Immature natural killer cell (primary cell): Measurements from ENCODE around the gene GARIN5A. TPM values are rescaled to one million over a fixed set of nuclear protein-coding genes. Genes with fewer than 3 reads are reported as not detected.

Experiments used
- DNase-seq, 3 donors: peaks; one replicate each; pipeline ENCODE4 v3.0.0; 2022; ENCODE audit warnings: mixed read lengths in 1 of 3
- H3K27ac Mint-ChIP-seq, 6 donors: one replicate each; pipeline ENCODE4 v1.8.0; 2020; ENCODE audit warnings: mixed read lengths in 6 of 6, mild to moderate bottlenecking in 5 of 6, inconsistent platforms in 4 of 6, moderate library complexity in 3 of 6
- H3K27me3 Mint-ChIP-seq, 3 donors: one replicate each; pipeline ENCODE4 v1.8.0; 2020 to 2021; ENCODE audit warnings: low read depth in 3 of 3, mild to moderate bottlenecking in 3 of 3, mixed read lengths in 3 of 3, moderate library complexity in 3 of 3, inconsistent platforms in 1 of 3
- H3K36me3 Mint-ChIP-seq, 3 donors: one replicate each; pipeline ENCODE4 v1.8.0; 2020; ENCODE audit warnings: mixed read lengths in 3 of 3, inconsistent platforms in 2 of 3, mild to moderate bottlenecking in 2 of 3
- H3K4me1 Mint-ChIP-seq, 2 donors: one replicate each; pipeline ENCODE4 v1.8.0; 2020; ENCODE audit warnings: inconsistent platforms in 2 of 2, mild to moderate bottlenecking in 2 of 2, mixed read lengths in 2 of 2, moderate library complexity in 1 of 2
- H3K4me3 Mint-ChIP-seq, 5 donors: one replicate each; pipeline ENCODE4 v1.8.0; 2020; ENCODE audit warnings: mild to moderate bottlenecking in 5 of 5, mixed read lengths in 5 of 5, inconsistent platforms in 3 of 5, moderate library complexity in 3 of 5
- H3K9me3 Mint-ChIP-seq, 6 donors: one replicate each; pipeline ENCODE4 v1.8.0; 2020; ENCODE audit warnings: mild to moderate bottlenecking in 6 of 6, mixed read lengths in 6 of 6, inconsistent platforms in 4 of 6, moderate library complexity in 3 of 6
- polyA plus RNA-seq, 3 donors: library from polyadenylated mRNA; unstranded; fragments of 300-500 nt; fragmentation: Illumina TruSeq; gene quantifications; one replicate each; pipeline ENCODE4 v1.2.3, GENCODE V29; 2021

The GARIN5A gene
- polyA plus RNA-seq, 3 donors from 2014 or later = 0.39 to 1.3 (median 0.68) TPM

- no peak for DNase-seq
- H3K4me3 Mint-ChIP-seq = no peak overlapping the region
- peaks cover 13 to 14% of the 10 kb centered on the region in 2 donors for H3K4me1 Mint-ChIP-seq
- H3K27ac Mint-ChIP-seq = no peak overlapping the region
- no peaks in the 10 kb centered on the region for H3K9me3 Mint-ChIP-seq
- H3K36me3 Mint-ChIP-seq = peaks cover 0 to 11% (median 8%) of the 10 kb centered on the region in 3 donors
- peaks cover 3 to 10% (median 6%) of the 10 kb centered on the region in 3 donors for H3K27me3 Mint-ChIP-seq
Measured at GRCh38 chr19:50489461-50490011, 12.9 kb upstream of the GARIN5A start.

GRCh38 chr19:50488389-50489194, 11.9 kb upstream of the GARIN5A start:
- H3K27ac Mint-ChIP-seq = no peak overlapping the region
- peaks cover 3 to 10% (median 5%) of the 10 kb centered on the region in 3 donors for H3K27me3 Mint-ChIP-seq
- no peaks in the 10 kb centered on the region for H3K9me3 Mint-ChIP-seq
- peaks cover 0 to 11% (median 8%) of the 10 kb centered on the region in 3 donors for H3K36me3 Mint-ChIP-seq
- H3K4me3 Mint-ChIP-seq = no peak overlapping the region
- DNase-seq = no peak
- peaks cover 13 to 14% of the 10 kb centered on the region in 2 donors for H3K4me1 Mint-ChIP-seq

GRCh38 chr19:50486823-50487515, 10.3 kb upstream of the GARIN5A start:
- Mint-ChIP-seq H3K27ac (no peak overlapping the region), H3K9me3 (no peaks in the 10 kb centered on the region)

GRCh38 chr19:50485284-50485955, 8.8 kb upstream of the GARIN5A start:
- Mint-ChIP-seq H3K4me1 (peaks cover under 1 to 1% of the 10 kb centered on the region in 2 donors), H3K9me3 (no peaks in the 10 kb centered on the region), H3K27me3 (peaks cover 4 to 5% (median 4%) of the 10 kb centered on the region in 3 donors), H3K4me3 (no peak overlapping the region), H3K27ac (peak overlapping the region in 1 of 6 donors; percentile 55), H3K36me3 (peaks cover 6 to 16% (median 8%) of the 10 kb centered on the region in 3 donors)
- DNase-seq = no peak

More at GRCh38 chr19:50486823-50487515, 10.3 kb upstream of the GARIN5A start:
- H3K4me3 Mint-ChIP-seq = no peak overlapping the region
- DNase-seq = peak; percentile 34 to 37 (median 37)
- peaks cover 9 to 12% of the 10 kb centered on the region in 2 donors for H3K4me1 Mint-ChIP-seq
- H3K27me3 Mint-ChIP-seq = peaks cover 3 to 7% (median 4%) of the 10 kb centered on the region in 3 donors
- H3K36me3 Mint-ChIP-seq = peaks cover 6 to 16% (median 13%) of the 10 kb centered on the region in 3 donors

- Mint-ChIP-seq H3K27me3 (peaks cover 1 to 4% (median 3%) of the 10 kb centered on the region in 3 donors), H3K4me1 (peaks cover 8 to 9% of the 10 kb centered on the region in 2 donors), H3K27ac (no peak overlapping the region), H3K36me3 (peaks cover 6 to 10% (median 7%) of the 10 kb centered on the region in 3 donors), H3K4me3 (no peak overlapping the region), H3K9me3 (no peaks in the 10 kb centered on the region)
- no peak for DNase-seq
Measured at GRCh38 chr19:50482916-50483315, 6.3 kb upstream of the GARIN5A start.

GRCh38 chr19:50482271-50482855, 5.7 kb upstream of the GARIN5A start:
- no peaks in the 10 kb centered on the region for H3K9me3 Mint-ChIP-seq
- DNase-seq = no peak
- H3K4me3 Mint-ChIP-seq = no peak overlapping the region
- H3K36me3 Mint-ChIP-seq = peaks cover 6 to 10% (median 10%) of the 10 kb centered on the region in 3 donors
- peaks cover 3 to 4% (median 3%) of the 10 kb centered on the region in 3 donors for H3K27me3 Mint-ChIP-seq
- peaks cover 13 to 15% of the 10 kb centered on the region in 2 donors for H3K4me1 Mint-ChIP-seq
- H3K27ac Mint-ChIP-seq = no peak overlapping the region

- Mint-ChIP-seq H3K36me3 (peaks cover 6 to 12% (median 10%) of the 10 kb centered on the region in 3 donors), H3K4me1 (peaks cover 20 to 23% of the 10 kb centered on the region in 2 donors), H3K27ac (no peak overlapping the region), H3K27me3 (peaks cover 0 to 5% (median 3%) of the 10 kb centered on the region in 3 donors), H3K4me3 (no peak overlapping the region), H3K9me3 (no peaks in the 10 kb centered on the region)
- no peak for DNase-seq
Measured at GRCh38 chr19:50481351-50482149, 4.9 kb upstream of the GARIN5A start.

GRCh38 chr19:50480281-50481111, 3.8 kb upstream of the GARIN5A start:
- no peak overlapping the region for H3K27ac Mint-ChIP-seq

GRCh38 chr19:50479761-50480251, 3.2 kb upstream of the GARIN5A start:
- peaks cover 5 to 12% (median 6%) of the 10 kb centered on the region in 3 donors for H3K36me3 Mint-ChIP-seq
- H3K27me3 Mint-ChIP-seq = peaks cover 6 to 12% (median 7%) of the 10 kb centered on the region in 3 donors
- H3K4me1 Mint-ChIP-seq = peaks cover 21 to 26% of the 10 kb centered on the region in 2 donors
- H3K4me3 Mint-ChIP-seq = no peak overlapping the region
- no peak overlapping the region for H3K27ac Mint-ChIP-seq
- H3K9me3 Mint-ChIP-seq = no peaks in the 10 kb centered on the region
- no peak for DNase-seq

More at GRCh38 chr19:50480281-50481111, 3.8 kb upstream of the GARIN5A start:
- H3K9me3 Mint-ChIP-seq = no peaks in the 10 kb centered on the region
- peaks cover 21 to 26% of the 10 kb centered on the region in 2 donors for H3K4me1 Mint-ChIP-seq
- DNase-seq = no peak
- peaks cover 6 to 12% (median 10%) of the 10 kb centered on the region in 3 donors for H3K36me3 Mint-ChIP-seq
- peaks cover 6 to 12% (median 7%) of the 10 kb centered on the region in 3 donors for H3K27me3 Mint-ChIP-seq
- H3K4me3 Mint-ChIP-seq = no peak overlapping the region

- DNase-seq = no peak
- Mint-ChIP-seq H3K4me3 (peak overlapping the region in 2 of 5 donors; percentile 32 to 69), H3K27ac (peak overlapping the region in 1 of 6 donors; percentile 67), H3K4me1 (peaks cover 21 to 26% of the 10 kb centered on the region in 2 donors), H3K27me3 (peaks cover 6 to 12% (median 7%) of the 10 kb centered on the region in 3 donors), H3K9me3 (no peaks in the 10 kb centered on the region), H3K36me3 (peaks cover 5 to 12% (median 6%) of the 10 kb centered on the region in 3 donors)
Measured at GRCh38 chr19:50478901-50479715, 2.5 kb upstream of the GARIN5A start.
